COLO668 (cell line): ENCODE data around the gene ERMAP.
"Not testable (repeated sequence)": the region's sequence is repeated elsewhere in the genome, so short reads cannot be mapped to it uniquely, and the experiment has no call there.

Source experiments
- DNase-seq: peaks from one replicate; lab custom pipeline; 2025; ENCODE audit not compliant: unreplicated experiment; lab: John Stamatoyannopoulos, UW

ERMAP gene

GRCh38 chr1:42869751-42870150, 52.8 kb downstream of the ERMAP start:
- not testable (repeated sequence) for DNase-seq

- not testable (repeated sequence) for DNase-seq
Observed at GRCh38 chr1:42873108-42873507, 56.2 kb downstream of the ERMAP start.

GRCh38 chr1:42873670-42874069, 56.7 kb downstream of the ERMAP start:
- DNase-seq, result no peak

GRCh38 chr1:42876009-42876408, 59.1 kb downstream of the ERMAP start:
- no peak for DNase-seq

- DNase-seq, result no peak
Observed at GRCh38 chr1:42877380-42877779, 60.5 kb downstream of the ERMAP start.

- no peak for DNase-seq
Observed at GRCh38 chr1:42880384-42880783, 63.5 kb downstream of the ERMAP start.

- DNase-seq, result no peak
Observed at GRCh38 chr1:42886046-42886739, 69.3 kb downstream of the ERMAP start.

- peak; percentile 52 for DNase-seq
Observed at GRCh38 chr1:42886800-42887199, 69.9 kb downstream of the ERMAP start.

GRCh38 chr1:42887366-42887765, 70.4 kb downstream of the ERMAP start:
- DNase-seq, result no peak

- no peak for DNase-seq
Observed at GRCh38 chr1:42888013-42888633, 71.2 kb downstream of the ERMAP start.

- DNase-seq, result no peak
Observed at GRCh38 chr1:42889264-42889663, 72.3 kb downstream of the ERMAP start.

GRCh38 chr1:42891465-42892138, 74.7 kb downstream of the ERMAP start:
- DNase-seq, result no peak
